H1 (cell line): ENCODE data around the gene TENT4A. TPM values are rescaled to one million over a fixed set of nuclear protein-coding genes. Genes with fewer than 3 reads are reported as not detected.

ENCODE experiments used
- CTCF ChIA-PET: fragments of 300-600 bp; sonication (Branson Sonifier 250); formaldehyde crosslinking; loops from one replicate; lab custom pipeline; 2021; ENCODE audit not compliant: partially characterized antibody; lab: Charles Lee
- POLR2A ChIA-PET: fragments of 300-600 bp; sonication (Branson Sonifier 250); formaldehyde crosslinking; loops from one replicate; lab custom pipeline; 2021; ENCODE audit warnings: inconsistent platforms; ENCODE audit not compliant: partially characterized antibody; lab: Charles Lee
- DNase-seq, 2 experiments: peaks; one replicate each; pipeline versions ENCODE4 v3.0.0 to v3.0.0-alpha.2; 2010 to 2022; ENCODE audit warnings: low spot score in 2 of 2, low read depth in 1 of 2, mixed read lengths in 1 of 2
- FAIRE-seq: peaks from 2 replicates; lab custom pipeline; 2011; peaks lifted over from hg19 to GRCh38; lab: Jason Lieb, UNC
- H2AFZ ChIP-seq: 2 replicates; pipeline ENCODE4 v1.8.1; 2012; ENCODE audit warnings: low read length, inconsistent platforms
- H2AK5ac ChIP-seq: 2 replicates; pipeline ENCODE4 v1.6.1; 2013; ENCODE audit warnings: low read depth, low read length
- H2BK120ac ChIP-seq: replicated peaks from 2 replicates; pipeline ENCODE3; 2013; ENCODE audit warnings: low read depth, low read length, inconsistent platforms
- H2BK12ac ChIP-seq: 2 replicates; pipeline ENCODE4 v1.6.1; 2013; ENCODE audit warnings: low read depth, low read length
- H2BK15ac ChIP-seq: 2 replicates; pipeline ENCODE4 v1.6.1; 2013; ENCODE audit warnings: low read length
- H2BK20ac ChIP-seq: 2 replicates; pipeline ENCODE4 v1.6.1; 2013; ENCODE audit warnings: low read length
- H2BK5ac ChIP-seq: 2 replicates; pipeline ENCODE4 v1.6.1; 2013; ENCODE audit warnings: low read depth, low read length
- H3K14ac ChIP-seq: 2 replicates; pipeline ENCODE4 v1.6.1; 2013; ENCODE audit warnings: inconsistent platforms; ENCODE audit not compliant: insufficient read length
- H3K18ac ChIP-seq: 2 replicates; pipeline ENCODE4 v1.6.1; 2013; ENCODE audit warnings: low read length; ENCODE audit errors: extremely low read depth
- H3K23ac ChIP-seq: 2 replicates; pipeline ENCODE4 v1.6.1; 2013; ENCODE audit warnings: inconsistent platforms; ENCODE audit not compliant: insufficient read length
- H3K23me2 ChIP-seq: 2 replicates; pipeline ENCODE4 v1.6.1; 2013; ENCODE audit warnings: low read depth, low read length
- H3K27ac ChIP-seq: 2 replicates; pipeline ENCODE4 v1.6.1; 2011; ENCODE audit warnings: low read depth, low read length, inconsistent platforms
- H3K27me3 ChIP-seq, 4 experiments: replicated peaks in 1 of 4; 1 replicate in 1 of 4; 2 replicates in 3 of 4; pipeline versions ENCODE4 v1.6.1 to v1.8.1; 2011 to 2013; ENCODE audit warnings: low read length in 3 of 4, mild to moderate bottlenecking in 3 of 4, inconsistent platforms in 2 of 4, mixed read lengths in 2 of 4, moderate library complexity in 1 of 4; ENCODE audit not compliant: control insufficient read depth in 3 of 4, insufficient read depth in 3 of 4; ENCODE audit errors: extremely low read depth in 1 of 4
- H3K36me3 ChIP-seq, 4 experiments: 2 replicates each; pipeline versions ENCODE4 v1.6.1 to v1.8.1; 2011 to 2013; ENCODE audit warnings: mild to moderate bottlenecking in 4 of 4, low read length in 3 of 4, moderate library complexity in 2 of 4, control low read depth in 1 of 4, inconsistent platforms in 1 of 4; ENCODE audit not compliant: insufficient read depth in 4 of 4, control insufficient read depth in 2 of 4
- H3K4ac ChIP-seq: replicated peaks from 2 replicates; pipeline ENCODE3; 2013; ENCODE audit warnings: low read length, low read depth, mixed read lengths, inconsistent platforms; ENCODE audit not compliant: insufficient read length
- H3K4me1 ChIP-seq, 4 experiments: replicated peaks in 1 of 4; 1 replicate in 1 of 4; 2 replicates in 3 of 4; pipeline versions ENCODE4 v1.6.1 to v1.8.1; 2011 to 2013; ENCODE audit warnings: low read length in 3 of 4, inconsistent platforms in 2 of 4, mixed read lengths in 1 of 4; ENCODE audit not compliant: insufficient read depth in 4 of 4, control insufficient read depth in 3 of 4
- H3K4me2 ChIP-seq, 2 experiments: 2 replicates each; pipeline versions ENCODE4 v1.6.1 to v1.8.1; 2011 to 2013; ENCODE audit warnings: low read depth in 2 of 2, low read length in 2 of 2, control low read depth in 1 of 2, inconsistent platforms in 1 of 2, mild to moderate bottlenecking in 1 of 2; ENCODE audit not compliant: insufficient read depth in 1 of 2
- H3K4me3 ChIP-seq, 4 experiments: fragments of 200-600, 300-600 bp in 1 of 4; sonication (generic), shearing (Covaris generic), sonication (Bioruptor Twin) in 1 of 4; 2 replicates each; pipeline versions ENCODE4 v1.5.1 to v1.8.1; 2011 to 2016; ENCODE audit warnings: low read length in 4 of 4, low read depth in 3 of 4, control low read depth in 2 of 4, inconsistent platforms in 2 of 4, mild to moderate bottlenecking in 2 of 4, mixed read lengths in 1 of 4, moderate library complexity in 1 of 4; ENCODE audit not compliant: insufficient read depth in 2 of 4; ENCODE audit errors: extremely low read depth in 1 of 4
- H3K56ac ChIP-seq: replicated peaks from 2 replicates; pipeline ENCODE3; 2013; ENCODE audit warnings: low read depth, mild to moderate bottlenecking, mixed read lengths, low read length, inconsistent platforms; ENCODE audit not compliant: insufficient read length
- H3K79me1 ChIP-seq: 2 replicates; pipeline ENCODE4 v1.6.1; 2013; ENCODE audit warnings: low read depth, low read length, control low read depth
- H3K79me2 ChIP-seq, 2 experiments: 2 replicates each; pipeline versions ENCODE4 v1.6.1 to v1.8.1; 2012 to 2013; ENCODE audit warnings: low read length in 2 of 2, mild to moderate bottlenecking in 2 of 2, inconsistent platforms in 1 of 2; ENCODE audit not compliant: insufficient read depth in 2 of 2, control insufficient read depth in 1 of 2
- H3K9ac ChIP-seq, 4 experiments: replicated peaks in 1 of 4; 1 replicate in 1 of 4; 2 replicates in 3 of 4; pipeline versions ENCODE4 v1.6.1 to v1.8.1; 2011 to 2013; ENCODE audit warnings: low read depth in 3 of 4, low read length in 3 of 4, control low read depth in 2 of 4, mild to moderate bottlenecking in 2 of 4, moderate library complexity in 2 of 4, inconsistent platforms in 1 of 4; ENCODE audit errors: extremely low read depth in 1 of 4
- H3K9me3 ChIP-seq, 2 experiments: 2 replicates each; pipeline versions ENCODE4 v1.6.1 to v1.8.1; 2012 to 2013; ENCODE audit warnings: mild to moderate bottlenecking in 2 of 2, moderate library complexity in 2 of 2, control low read depth in 1 of 2, inconsistent platforms in 1 of 2, low read depth in 1 of 2, low read length in 1 of 2, mixed read lengths in 1 of 2; ENCODE audit not compliant: insufficient read depth in 2 of 2
- H4K20me1 ChIP-seq, 2 experiments: replicated peaks in 1 of 2; 2 replicates each; pipeline versions ENCODE3 to v1.8.1; 2011 to 2013; ENCODE audit warnings: inconsistent platforms in 2 of 2, low read length in 2 of 2, mild to moderate bottlenecking in 1 of 2; ENCODE audit not compliant: insufficient read depth in 2 of 2, control insufficient read depth in 1 of 2
- H4K5ac ChIP-seq: 2 replicates; pipeline ENCODE4 v1.6.1; 2013; ENCODE audit warnings: low read length, low read depth, mixed read lengths, inconsistent platforms; ENCODE audit not compliant: insufficient read length
- H4K8ac ChIP-seq: 2 replicates; pipeline ENCODE4 v1.8.0; 2013; ENCODE audit warnings: mild to moderate bottlenecking, moderate library complexity, low read length, inconsistent platforms; ENCODE audit not compliant: insufficient read depth; ENCODE audit errors: extremely low read depth
- H4K91ac ChIP-seq: replicated peaks from 2 replicates; pipeline ENCODE3; 2013; ENCODE audit warnings: low read length, mixed read lengths, inconsistent platforms; ENCODE audit not compliant: insufficient read length
- BACH1 ChIP-seq: IDR thresholded peaks from 2 replicates; pipeline ENCODE4 v1.6.1; 2012; ENCODE audit warnings: low read length, improper control_type of control experiment
- CEBPB ChIP-seq: IDR thresholded peaks from 2 replicates; pipeline ENCODE4 v1.6.1; 2012; ENCODE audit warnings: low read depth, low read length
- GTF2F1 ChIP-seq: IDR thresholded peaks from 2 replicates; pipeline ENCODE4 v1.6.1; 2012; ENCODE audit warnings: low read depth, low read length, improper control_type of control experiment, borderline replicate concordance
- POLR2AphosphoS5 ChIP-seq: IDR thresholded peaks from 2 replicates; pipeline ENCODE4 v1.6.1; 2011; ENCODE audit warnings: low read depth, low read length
- POU5F1 ChIP-seq: IDR thresholded peaks from 2 replicates; pipeline ENCODE4 v1.6.1; 2011; ENCODE audit warnings: low read depth, mild to moderate bottlenecking, low read length, moderate library complexity
- RAD21 ChIP-seq, 2 experiments: IDR thresholded peaks in 1 of 2; conservative IDR thresholded peaks in 1 of 2; 2 replicates each; pipeline ENCODE4 v1.6.1; 2011; ENCODE audit warnings: low read depth in 2 of 2, low read length in 2 of 2, improper control_type of control experiment in 1 of 2, inconsistent platforms in 1 of 2, mild to moderate bottlenecking in 1 of 2, moderate library complexity in 1 of 2
- SIN3A ChIP-seq, 2 experiments: IDR thresholded peaks in 1 of 2; conservative IDR thresholded peaks in 1 of 2; 2 replicates each; pipeline ENCODE4 v1.6.1; 2011 to 2012; ENCODE audit warnings: low read length in 2 of 2, improper control_type of control experiment in 1 of 2, low read depth in 1 of 2, mild to moderate bottlenecking in 1 of 2
- SP4 ChIP-seq: IDR thresholded peaks from 2 replicates; pipeline ENCODE4 v1.6.1; 2012; ENCODE audit warnings: low read length, inconsistent platforms
- TAF7 ChIP-seq: optimal IDR thresholded peaks from 2 replicates; pipeline ENCODE3; 2011; ENCODE audit warnings: low read depth, mild to moderate bottlenecking, inconsistent platforms, low read length, moderate library complexity, borderline replicate concordance
- TEAD4 ChIP-seq: IDR thresholded peaks from 2 replicates; pipeline ENCODE4 v1.6.1; 2012; ENCODE audit warnings: low read depth, low read length, inconsistent platforms, mixed read lengths
- YY1 ChIP-seq: IDR thresholded peaks from 2 replicates; pipeline ENCODE4 v1.6.1; 2011; ENCODE audit warnings: low read depth, mild to moderate bottlenecking, low read length
- WGBS, 2 experiments: shearing (Covaris generic) in 1 of 2; methylation state at CpG; one replicate each; pipeline versions ENCODE4 v1.1.6 to v1.1.7; 2013 to 2015; ENCODE audit warnings: low lambda C conversion rate in 2 of 2, mixed read lengths in 2 of 2, inconsistent platforms in 1 of 2, low coverage in 1 of 2, missing lambda C conversion rate in 1 of 2; ENCODE audit not compliant: insufficient replicate concordance in 2 of 2, insufficient coverage in 1 of 2, insufficient read length in 1 of 2; ENCODE audit errors: extremely low coverage in 1 of 2, missing lambda C conversion rate in 1 of 2; 5-methylcytosine and 5-hydroxymethylcytosine counted together
- polyA plus RNA-seq, 7 experiments: library from polyadenylated mRNA; depleted of rRNA in 3 of 7; stranded (reverse) in 5 of 7; unstranded in 2 of 7; fragments of >200 nt in 5 of 7; fragments of 200-250 nt in 2 of 7; gene quantifications; 1 replicate in 5 of 7; 2 replicates in 1 of 7; 4 replicates in 1 of 7; pipeline versions ENCODE4 v1.2.1 to v1.2.3, GENCODE V29; 2011 to 2013; ENCODE audit warnings: missing spikeins in 2 of 7, mixed read lengths in 2 of 7
- total RNA-seq: library from RNA; stranded (reverse); fragmentation: NEBNext Ultra II Directional; extraction: Animal tissue kit (Norgen Biotek cat#: 25700); gene quantifications from 2 replicates; pipeline ENCODE4 v1.2.1, GENCODE V29; 2021

The TENT4A gene
- total and polyA plus RNA-seq, 2 of the 8 experiments (the other 6 are each of a cell fraction or from before 2014, with no cell fraction given) = 8.9 to 25.1 TPM

DNA sequence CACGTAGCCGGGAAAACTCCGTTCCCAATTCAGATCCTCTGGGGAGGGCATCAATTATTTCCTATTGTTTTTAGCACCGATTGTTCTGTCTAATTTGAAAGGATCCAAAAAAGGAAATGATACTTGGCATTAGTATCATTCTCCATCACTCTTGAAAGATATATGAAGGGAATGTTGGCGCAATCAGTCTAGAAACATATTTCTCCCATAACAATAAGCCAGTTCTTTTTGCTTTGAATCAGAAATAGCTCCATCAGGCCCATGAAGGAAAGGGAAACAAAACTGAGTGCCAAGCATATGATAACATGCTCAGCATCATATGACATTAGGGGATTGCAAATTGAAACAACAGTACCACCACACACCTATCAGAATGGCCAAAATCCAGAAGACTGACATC lies 40.2 kb upstream of the TENT4A start:
- CTCF ChIA-PET = no interaction called here
- WGBS, 2 experiments = 92% methylated on average over 5 of the region's 5 CpGs; no CpG with 5 or more reads in 1 of the 2 experiments
- H3K23me2 ChIP-seq = no peaks in the 10 kb centered on the region
- no peak for TF ChIP-seq TEAD4
- TF ChIP-seq TAF7 = no peak
- no peak for TF ChIP-seq POLR2AphosphoS5
- no peak for TF ChIP-seq BACH1
- TF ChIP-seq YY1 = no peak
- TF ChIP-seq SIN3A (conservative IDR thresholded peaks at IDR 0.05 in 1 of 2, IDR thresholded peaks at IDR 0.05 in 1 of 2; ENCODE audit: low read depth in 1 of 2, low read length in 2 of 2) = no peak
- TF ChIP-seq POU5F1 = no peak
- no peak for TF ChIP-seq RAD21 (IDR thresholded peaks at IDR 0.05 in 1 of 2, conservative IDR thresholded peaks at IDR 0.05 in 1 of 2; ENCODE audit: low read depth in 2 of 2, low read length in 2 of 2)
- no peak for TF ChIP-seq GTF2F1
- TF ChIP-seq SP4 = no peak
- no peak for TF ChIP-seq CEBPB

More for the DNA sequence above, 40.2 kb upstream of the TENT4A start:
- Histone ChIP-seq H3K79me1 (no peaks in the 10 kb centered on the region), H2BK120ac (no peak overlapping the region), H3K9me3 (peaks cover 12 to 19% of the 10 kb centered on the region in 2 experiments), H3K18ac (no peak overlapping the region), H2AK5ac (no peak overlapping the region), H4K20me1 (no peaks in the 10 kb centered on the region), H2BK12ac (no peak overlapping the region), H3K9ac (no peak overlapping the region), H3K23ac (no peak overlapping the region), H3K4ac (no peak overlapping the region), H4K91ac (no peak overlapping the region), H3K14ac (no peak overlapping the region), H2AFZ (no peak overlapping the region), H4K5ac (no peak overlapping the region), H3K36me3 (peaks cover 0 to 17% (median 1%) of the 10 kb centered on the region in 4 experiments; a peak in 4 of 8 replicates), H3K56ac (no peak overlapping the region), H3K27me3 (no peaks in the 10 kb centered on the region), H3K79me2 (no peaks in the 10 kb centered on the region), H3K4me1 (no peaks in the 10 kb centered on the region), H2BK15ac (no peak overlapping the region), H3K4me3 (no peak overlapping the region), H2BK20ac (no peak overlapping the region), H3K27ac (no peak overlapping the region), H4K8ac (no peak overlapping the region), H2BK5ac (no peak overlapping the region), H3K4me2 (no peak overlapping the region)
- FAIRE-seq (no peak), DNase-seq (no peak)
- POLR2A ChIA-PET = interaction anchor here (1.6 kb wide), 1 partner anchor 9 kb away, joined by 6 read pairs; no protein-coding TSS in a partner anchor
